Thyroid gland (tissue), 4 donors: Measurements from ENCODE around the gene ERLIN1.

Experiments
- CTCF ChIP-seq, 6 experiments: fragments of 200-600 bp in 3 of 6; fragments of 450-650 bp in 3 of 6; sonication (generic) in 3 of 6; IDR thresholded peaks; one replicate each; pipeline ENCODE4 v1.5.1; 2016 to 2019; ENCODE audit warnings: antibody characterized with exemption in 6 of 6, mild to moderate bottlenecking in 2 of 6, inconsistent platforms in 1 of 6, moderate library complexity in 1 of 6
- POLR2A ChIP-seq, 2 donors: fragments of 450-650 bp; IDR thresholded peaks; one replicate each; pipeline ENCODE4 v1.6.1; 2017; ENCODE audit warnings: antibody characterized with exemption in 2 of 2, mild to moderate bottlenecking in 2 of 2, moderate library complexity in 1 of 2

GRCh38 chr10:100133801-100134200 lies 52.0 kb downstream of the ERLIN1 start:
- TF ChIP-seq CTCF (IDR thresholded peaks at IDR 0.05), result no peak
- no peak for TF ChIP-seq POLR2A (IDR thresholded peaks at IDR 0.05)
